Psoas muscle (tissue), 8 donors: ENCODE measurements around the gene VAT1L. TPM values are rescaled to one million over a fixed set of nuclear protein-coding genes. Genes with fewer than 3 reads are reported as not detected.

Source experiments
- ATAC-seq, 4 donors: fragments of 200-7000 bp; cut with Tn5 transposase; one replicate each; pipeline ENCODE4 v1.9.1; 2020; ENCODE audit warnings: moderate library complexity in 3 of 4, mild to moderate bottlenecking in 2 of 4
- DNase-seq, 2 donors: peaks; one replicate each; pipeline ENCODE4 v3.0.0-alpha.2; 2020
- H3K27ac ChIP-seq: fragments of 200-600 bp; one replicate; pipeline ENCODE4 v1.8.0; 2022
- H3K27me3 ChIP-seq, 3 donors: fragments of 200-600 bp in 1 of 3; one replicate each; pipeline versions ENCODE4 v1.6.1 to v1.8.0; 2013 to 2022; ENCODE audit warnings: low read length in 2 of 3, mild to moderate bottlenecking in 2 of 3, moderate library complexity in 1 of 3; ENCODE audit not compliant: insufficient read depth in 3 of 3
- H3K36me3 ChIP-seq, 2 donors: fragments of 200-600 bp in 1 of 2; one replicate each; pipeline versions ENCODE4 v1.6.1 to v1.8.0; 2013 to 2022; ENCODE audit warnings: low read depth in 1 of 2, mild to moderate bottlenecking in 1 of 2, moderate library complexity in 1 of 2; ENCODE audit not compliant: insufficient read depth in 1 of 2
- H3K4me1 ChIP-seq: fragments of 200-600 bp; one replicate; pipeline ENCODE4 v1.8.0; 2022
- H3K4me3 ChIP-seq: fragments of 200-600 bp; one replicate; pipeline ENCODE4 v1.8.0; 2022; ENCODE audit warnings: mild to moderate bottlenecking
- H3K9me3 ChIP-seq: fragments of 200-600 bp; one replicate; pipeline ENCODE4 v1.8.0; 2022
- CTCF ChIP-seq: fragments of 200-600 bp; IDR thresholded peaks from one replicate; pipeline ENCODE4 v1.8.0; 2022; ENCODE audit warnings: antibody characterized with exemption
- WGBS, 3 donors: extraction: QIAGEN DNeasy Blood & Tissue Kit; methylation state at CpG; one replicate each; pipeline versions ENCODE4 v1.1.6 to v1.1.7; 2013; 5-methylcytosine and 5-hydroxymethylcytosine counted together
- intact Hi-C, 2 donors: fragments of 100-400 bp; cut with DNase I; formaldehyde crosslinking; loops; one replicate each; pipeline versions ENCODE4 v1.11.0 to v1.14.2; 2022
- polyA plus RNA-seq, 3 donors: library from polyadenylated mRNA; stranded (reverse); fragments of 200-250 nt; gene quantifications; one replicate each; pipeline ENCODE4 v1.2.3, GENCODE V29; 2013
- total RNA-seq, 4 donors: library from RNA; stranded (reverse); fragmentation: NEBNext Ultra II Directional in 2 of 4; extraction: Animal tissue kit (Norgen Biotek cat#: 25700) in 2 of 4; gene quantifications; one replicate each; pipeline versions ENCODE4 v1.2.1 to v1.2.4, GENCODE V29; 2021 to 2023
- donor health status: healthy with polysubstance abuse.
- donor health status: DM: no; HTN: no; CAD: no; lungs with moderate emphysema.
- donor health status: Bipolar disorder and iron deficiency.
- donor health status: healthy.
- donor health status: DM: yes; HTN: yes; CAD: no.
- donor health status: DM: no; HTN: no; CAD: no.
- donor health status: DM: no; HTN: no; CAD: no.
- donor health status: DM: yes; HTN: yes; CAD: no.

The VAT1L gene
- total and polyA plus RNA-seq, 7 donors, result 0.03 to 0.20 (median 0.09) TPM; not detected in 3

- Histone ChIP-seq H3K27ac (no peak overlapping the region), H3K36me3 (no peaks in the 10 kb centered on the region), H3K4me1 (no peaks in the 10 kb centered on the region), H3K4me3 (no peak overlapping the region), H3K9me3 (no peaks in the 10 kb centered on the region), H3K27me3 (peaks cover 0 to 2% (median 0%) of the 10 kb centered on the region in 3 donors)
- DNase-seq (no peak), ATAC-seq (no peak)
- WGBS, 3 donors, result 27 to 39% (median 30%) methylated on average over 3 of the region's 3 CpGs
- intact Hi-C loops, result no loop called here
- TF ChIP-seq CTCF, result no peak
Measured at GRCh38 chr16:77910021-77910420, 121.7 kb downstream of the VAT1L start.

- intact Hi-C loops, result no loop called here
- no peaks in the 10 kb centered on the region for H3K9me3 ChIP-seq
- no peak for ATAC-seq
- TF ChIP-seq CTCF, result no peak
- 79 to 86% (median 82%) methylated on average over 4 of the region's 4 CpGs for whole genome bisulfite sequencing, 3 donors
- no peak overlapping the region for H3K27ac ChIP-seq
- H3K4me1 ChIP-seq, result no peaks in the 10 kb centered on the region
- H3K27me3 ChIP-seq, result peaks cover 0 to under 1% (median 0%) of the 10 kb centered on the region in 3 donors
- no peak overlapping the region for H3K4me3 ChIP-seq
- no peak for DNase-seq
- H3K36me3 ChIP-seq, result no peaks in the 10 kb centered on the region
Measured at GRCh38 chr16:77912617-77913016, 124.3 kb downstream of the VAT1L start.

- Histone ChIP-seq H3K27me3 (no peaks in the 10 kb centered on the region), H3K27ac (no peak overlapping the region), H3K36me3 (no peaks in the 10 kb centered on the region), H3K9me3 (no peaks in the 10 kb centered on the region), H3K4me3 (no peak overlapping the region), H3K4me1 (no peaks in the 10 kb centered on the region)
- intact Hi-C loops, result no loop called here
- ATAC-seq (no peak), DNase-seq (no peak)
- TF ChIP-seq CTCF, result no peak
- WGBS, 3 donors, result 64 to 79% (median 67%) methylated on average over 2 of the region's 2 CpGs
Measured at GRCh38 chr16:77913738-77914253, 125.4 kb downstream of the VAT1L start.

- DNase-seq (no peak), ATAC-seq (no peak)
- no peaks in the 10 kb centered on the region for H3K4me1 ChIP-seq
- intact Hi-C loops, result no loop called here
- H3K27me3 ChIP-seq, result no peaks in the 10 kb centered on the region
- 89 to 91% (median 90%) methylated on average over 9 of the region's 9 CpGs for WGBS, 3 donors
- H3K27ac ChIP-seq, result no peak overlapping the region
- TF ChIP-seq CTCF, result no peak
- no peak overlapping the region for H3K4me3 ChIP-seq
- no peaks in the 10 kb centered on the region for H3K36me3 ChIP-seq
- no peaks in the 10 kb centered on the region for H3K9me3 ChIP-seq
Measured at GRCh38 chr16:77916111-77916510, 127.7 kb downstream of the VAT1L start.

- DNase-seq, result no peak
- Histone ChIP-seq H3K27me3 (no peaks in the 10 kb centered on the region), H3K36me3 (no peaks in the 10 kb centered on the region), H3K4me1 (no peaks in the 10 kb centered on the region), H3K4me3 (no peak overlapping the region), H3K9me3 (no peaks in the 10 kb centered on the region), H3K27ac (no peak overlapping the region)
- intact Hi-C loops, result no loop called here
- 74 to 83% (median 78%) methylated on average over 3 of the region's 3 CpGs for WGBS, 3 donors
- ATAC-seq, result no peak
- no peak for TF ChIP-seq CTCF
Measured at GRCh38 chr16:77917971-77918370, 129.6 kb downstream of the VAT1L start.
